Peyer's patch (tissue), 4 donors: ENCODE results near the gene DCDC2. TPM values are rescaled to one million over a fixed set of nuclear protein-coding genes. Genes with fewer than 3 reads are reported as not detected.

Source experiments
- DNase-seq, 3 donors: peaks; one replicate each; pipeline ENCODE4 v3.0.0-alpha.2; 2017 to 2019
- H3K27ac ChIP-seq, 4 donors: fragments of 200-600 bp; sonication (generic); one replicate each; pipeline ENCODE4 v1.5.1; 2016 to 2019
- H3K27me3 ChIP-seq, 2 donors: fragments of 200-600 bp; sonication (generic); one replicate each; pipeline ENCODE4 v1.5.1; 2019
- H3K36me3 ChIP-seq, 3 donors: fragments of 200-600 bp; sonication (generic); one replicate each; pipeline ENCODE4 v1.5.1; 2016 to 2019
- H3K4me1 ChIP-seq, 4 donors: fragments of 200-600 bp; sonication (generic); one replicate each; pipeline ENCODE4 v1.5.1; 2016 to 2019
- H3K4me3 ChIP-seq, 4 donors: fragments of 200-600 bp; sonication (generic); 1 replicate in 3 of 4; 2 replicates in 1 of 4; pipeline ENCODE4 v1.5.1; 2016 to 2019; ENCODE audit warnings: mild to moderate bottlenecking in 1 of 4
- H3K9me3 ChIP-seq, 4 donors: fragments of 200-600 bp; sonication (generic); one replicate each; pipeline ENCODE4 v1.5.1; 2016 to 2019; ENCODE audit warnings: mild to moderate bottlenecking in 1 of 4
- POLR2A ChIP-seq, 2 donors: fragments of 450-650 bp; IDR thresholded peaks; one replicate each; pipeline ENCODE4 v1.5.1; 2017; ENCODE audit warnings: antibody characterized with exemption in 2 of 2, mild to moderate bottlenecking in 2 of 2, moderate library complexity in 2 of 2
- total RNA-seq, 4 donors: library from RNA; depleted of rRNA; stranded (reverse); fragments of >200 nt; gene quantifications; one replicate each; pipeline ENCODE4 v1.1.0, GENCODE V29; 2016
- TF ChIP-seq, protein P1 (sequence below), 6 experiments: fragments of 450-650 bp in 4 of 6; fragments of 200-600 bp in 2 of 6; sonication (generic) in 1 of 6; IDR thresholded peaks; one replicate each; pipeline ENCODE4 v1.5.1; 2017 to 2019; ENCODE audit warnings: antibody characterized with exemption in 6 of 6, mild to moderate bottlenecking in 3 of 6, moderate library complexity in 1 of 6

Gene DCDC2
- total RNA-seq, 4 donors from 2014 or later: 0.27 to 3.3 (median 0.63) TPM

GRCh38 chr6:24229696-24230405, 128.0 kb downstream of the DCDC2 start:
- DNase-seq: no peak
- no peak for TF ChIP-seq POLR2A (IDR thresholded peaks at IDR 0.05)
- TF ChIP-seq, protein P1, sequence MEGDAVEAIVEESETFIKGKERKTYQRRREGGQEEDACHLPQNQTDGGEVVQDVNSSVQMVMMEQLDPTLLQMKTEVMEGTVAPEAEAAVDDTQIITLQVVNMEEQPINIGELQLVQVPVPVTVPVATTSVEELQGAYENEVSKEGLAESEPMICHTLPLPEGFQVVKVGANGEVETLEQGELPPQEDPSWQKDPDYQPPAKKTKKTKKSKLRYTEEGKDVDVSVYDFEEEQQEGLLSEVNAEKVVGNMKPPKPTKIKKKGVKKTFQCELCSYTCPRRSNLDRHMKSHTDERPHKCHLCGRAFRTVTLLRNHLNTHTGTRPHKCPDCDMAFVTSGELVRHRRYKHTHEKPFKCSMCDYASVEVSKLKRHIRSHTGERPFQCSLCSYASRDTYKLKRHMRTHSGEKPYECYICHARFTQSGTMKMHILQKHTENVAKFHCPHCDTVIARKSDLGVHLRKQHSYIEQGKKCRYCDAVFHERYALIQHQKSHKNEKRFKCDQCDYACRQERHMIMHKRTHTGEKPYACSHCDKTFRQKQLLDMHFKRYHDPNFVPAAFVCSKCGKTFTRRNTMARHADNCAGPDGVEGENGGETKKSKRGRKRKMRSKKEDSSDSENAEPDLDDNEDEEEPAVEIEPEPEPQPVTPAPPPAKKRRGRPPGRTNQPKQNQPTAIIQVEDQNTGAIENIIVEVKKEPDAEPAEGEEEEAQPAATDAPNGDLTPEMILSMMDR (IDR thresholded peaks at IDR 0.05): no peak
- Histone ChIP-seq H3K4me3 (no peak overlapping the region), H3K4me1 (no peaks in the 10 kb centered on the region), H3K27me3 (no peaks in the 10 kb centered on the region), H3K36me3 (no peaks in the 10 kb centered on the region), H3K9me3 (no peaks in the 10 kb centered on the region), H3K27ac (no peak overlapping the region)

DNA sequence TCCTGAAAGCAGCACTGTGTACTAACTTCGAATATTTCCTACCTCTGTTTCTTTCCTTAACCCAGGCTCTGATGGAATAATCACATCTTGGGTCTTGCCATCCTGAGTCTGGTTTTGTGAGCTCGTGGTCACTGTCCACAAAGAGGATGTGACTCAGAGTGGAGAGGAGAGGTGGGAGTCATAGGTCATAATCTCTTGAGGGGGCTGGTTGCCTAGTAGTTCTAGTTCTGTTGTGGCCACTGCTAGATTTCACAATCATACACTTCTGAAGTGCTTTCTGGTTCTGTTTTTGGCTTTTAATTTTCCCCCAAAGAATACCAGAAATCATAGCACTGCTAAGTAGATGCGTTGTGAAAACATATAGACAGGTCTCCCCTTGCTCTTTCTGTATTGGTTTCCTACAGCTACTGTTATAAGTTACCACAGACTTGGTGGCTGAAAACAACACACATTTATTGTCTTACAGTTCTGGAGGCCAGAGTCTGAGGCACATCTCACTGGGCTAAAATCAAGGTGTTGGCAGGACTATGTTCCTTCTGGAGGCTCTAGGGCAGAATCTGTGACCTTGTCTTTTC, 129.1 kb downstream of the DCDC2 start:
- Histone ChIP-seq H3K27ac (no peak overlapping the region), H3K36me3 (no peaks in the 10 kb centered on the region), H3K4me1 (no peaks in the 10 kb centered on the region), H3K27me3 (no peaks in the 10 kb centered on the region), H3K4me3 (no peak overlapping the region), H3K9me3 (no peaks in the 10 kb centered on the region)
- DNase-seq: no peak
- TF ChIP-seq, protein P1 (IDR thresholded peaks at IDR 0.05): no peak
- TF ChIP-seq POLR2A (IDR thresholded peaks at IDR 0.05): no peak

GRCh38 chr6:24228123-24228522, 129.7 kb downstream of the DCDC2 start:
- no peaks in the 10 kb centered on the region for H3K36me3 ChIP-seq
- H3K27ac ChIP-seq: no peak overlapping the region
- H3K4me1 ChIP-seq: no peaks in the 10 kb centered on the region
- no peak for DNase-seq
- H3K9me3 ChIP-seq: no peaks in the 10 kb centered on the region
- no peak for TF ChIP-seq POLR2A (IDR thresholded peaks at IDR 0.05)
- TF ChIP-seq, protein P1 (IDR thresholded peaks at IDR 0.05): no peak
- H3K27me3 ChIP-seq: no peaks in the 10 kb centered on the region
- no peak overlapping the region for H3K4me3 ChIP-seq

GRCh38 chr6:24227556-24227955, 130.3 kb downstream of the DCDC2 start:
- Histone ChIP-seq H3K4me1 (no peaks in the 10 kb centered on the region), H3K27ac (no peak overlapping the region), H3K9me3 (no peaks in the 10 kb centered on the region), H3K27me3 (no peaks in the 10 kb centered on the region), H3K36me3 (no peaks in the 10 kb centered on the region), H3K4me3 (no peak overlapping the region)
- DNase-seq: no peak
- TF ChIP-seq, protein P1 (IDR thresholded peaks at IDR 0.05): no peak
- TF ChIP-seq POLR2A (IDR thresholded peaks at IDR 0.05): no peak

GRCh38 chr6:24226541-24226940, 131.3 kb downstream of the DCDC2 start:
- no peak overlapping the region for H3K4me3 ChIP-seq
- no peaks in the 10 kb centered on the region for H3K9me3 ChIP-seq
- H3K27ac ChIP-seq: no peak overlapping the region
- H3K4me1 ChIP-seq: no peaks in the 10 kb centered on the region
- H3K27me3 ChIP-seq: no peaks in the 10 kb centered on the region
- H3K36me3 ChIP-seq: no peaks in the 10 kb centered on the region
- TF ChIP-seq, protein P1 (IDR thresholded peaks at IDR 0.05): no peak
- TF ChIP-seq POLR2A (IDR thresholded peaks at IDR 0.05): no peak
- no peak for DNase-seq
